ENCODE results near the gene STK32B.
"Not testable (repeated sequence)": the region's sequence is repeated elsewhere in the genome, so short reads cannot be mapped to it uniquely, and the experiment has no call there.

STK32B gene

GRCh38 chr4:5030927-5031326 is 20.4 kb upstream of the STK32B start:
- no peak for FAIRE-seq

- FAIRE-seq = no peak
Measured at GRCh38 chr4:5032813-5033212, 18.5 kb upstream of the STK32B start.

- FAIRE-seq = no peak
Measured at GRCh38 chr4:5033281-5033841, 17.9 kb upstream of the STK32B start.

GRCh38 chr4:5034206-5034605 is 17.1 kb upstream of the STK32B start:
- FAIRE-seq = no peak

- FAIRE-seq = no peak
Measured at GRCh38 chr4:5036239-5036638, 15.0 kb upstream of the STK32B start.

GRCh38 chr4:5037553-5038551 is 13.4 kb upstream of the STK32B start:
- no peak for FAIRE-seq

- FAIRE-seq = no peak
Measured at GRCh38 chr4:5039800-5040199, 11.5 kb upstream of the STK32B start.

- FAIRE-seq = no peak
Measured at GRCh38 chr4:5040856-5041620, 10.2 kb upstream of the STK32B start.

- no peak for FAIRE-seq
Measured at GRCh38 chr4:5041699-5042098, 9.6 kb upstream of the STK32B start.

GRCh38 chr4:5043579-5043978 is 7.7 kb upstream of the STK32B start:
- no peak for FAIRE-seq

- FAIRE-seq = no peak
Measured at GRCh38 chr4:5044341-5044740, 6.9 kb upstream of the STK32B start.

GRCh38 chr4:5045097-5045496 is 6.2 kb upstream of the STK32B start:
- FAIRE-seq = no peak

- FAIRE-seq = no peak
Measured at GRCh38 chr4:5048721-5049120, 2.6 kb upstream of the STK32B start.

- FAIRE-seq = no peak
Measured at GRCh38 chr4:5050520-5051277, 581 bp upstream of the STK32B start.

GRCh38 chr4:5052204-5052702 is 973 bp downstream of the STK32B start:
- no peak for FAIRE-seq

GRCh38 chr4:5052726-5053425 is 1.6 kb downstream of the STK32B start:
- no peak for FAIRE-seq

- FAIRE-seq = no peak
Measured at GRCh38 chr4:5054532-5054931, 3.3 kb downstream of the STK32B start.

GRCh38 chr4:5055411-5055810 is 4.1 kb downstream of the STK32B start:
- no peak for FAIRE-seq

GRCh38 chr4:5066101-5066500 is 14.8 kb downstream of the STK32B start:
- no peak for FAIRE-seq

- not testable (repeated sequence) for FAIRE-seq
Measured at GRCh38 chr4:5066968-5067367, 15.7 kb downstream of the STK32B start.

- FAIRE-seq = no peak
Measured at GRCh38 chr4:5067908-5068307, 16.6 kb downstream of the STK32B start.

- no peak for FAIRE-seq
Measured at GRCh38 chr4:5069901-5070300, 18.6 kb downstream of the STK32B start.

Measured in endometrium (tissue), 2 donors.